SU-DHL-6 (cell line): ENCODE results near the gene FABP7.

Experiments used
- CTCF ChIP-seq: fragments of 200-600 bp; sonication (generic); IDR thresholded peaks from one replicate; pipeline ENCODE4 v1.5.1; 2017; ENCODE audit warnings: antibody characterized with exemption, mild to moderate bottlenecking, low read length, moderate library complexity; ENCODE audit not compliant: insufficient read depth, poor library complexity, severe bottlenecking
- EZH2phosphoT487 ChIP-seq: fragments of 200-600 bp; sonication (generic), shearing (Covaris generic); conservative IDR thresholded peaks from 2 replicates; pipeline ENCODE4 v1.6.1; 2018; ENCODE audit warnings: mild to moderate bottlenecking, antibody characterized with exemption, low read length, moderate library complexity, mixed read lengths

DNA sequence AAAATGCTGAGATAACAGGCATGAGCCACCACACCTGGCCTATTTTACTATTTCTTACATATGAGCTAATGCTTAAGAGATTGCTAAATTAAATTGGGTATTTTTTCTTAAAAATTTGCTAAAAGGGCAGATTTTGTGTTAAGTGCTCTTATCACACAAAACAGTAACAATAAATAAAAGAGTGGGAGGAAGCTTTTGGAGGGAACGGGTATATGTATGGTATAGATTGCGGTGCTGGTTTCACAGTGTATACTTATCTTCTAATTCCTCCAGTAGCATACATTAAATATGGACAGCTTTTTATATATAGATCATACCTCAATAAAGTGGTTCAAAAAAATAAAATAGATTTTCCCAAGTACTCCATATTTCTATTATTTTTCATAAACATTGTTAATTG is 39.4 kb upstream of the FABP7 start:
- TF ChIP-seq CTCF (no peak), EZH2phosphoT487 (no peak)
